ENCODE data around the gene PRDM16.

GRCh38 chr1:3359756-3360440 lies 290.9 kb downstream of the PRDM16 start:
- TF ChIP-seq, protein P1, sequence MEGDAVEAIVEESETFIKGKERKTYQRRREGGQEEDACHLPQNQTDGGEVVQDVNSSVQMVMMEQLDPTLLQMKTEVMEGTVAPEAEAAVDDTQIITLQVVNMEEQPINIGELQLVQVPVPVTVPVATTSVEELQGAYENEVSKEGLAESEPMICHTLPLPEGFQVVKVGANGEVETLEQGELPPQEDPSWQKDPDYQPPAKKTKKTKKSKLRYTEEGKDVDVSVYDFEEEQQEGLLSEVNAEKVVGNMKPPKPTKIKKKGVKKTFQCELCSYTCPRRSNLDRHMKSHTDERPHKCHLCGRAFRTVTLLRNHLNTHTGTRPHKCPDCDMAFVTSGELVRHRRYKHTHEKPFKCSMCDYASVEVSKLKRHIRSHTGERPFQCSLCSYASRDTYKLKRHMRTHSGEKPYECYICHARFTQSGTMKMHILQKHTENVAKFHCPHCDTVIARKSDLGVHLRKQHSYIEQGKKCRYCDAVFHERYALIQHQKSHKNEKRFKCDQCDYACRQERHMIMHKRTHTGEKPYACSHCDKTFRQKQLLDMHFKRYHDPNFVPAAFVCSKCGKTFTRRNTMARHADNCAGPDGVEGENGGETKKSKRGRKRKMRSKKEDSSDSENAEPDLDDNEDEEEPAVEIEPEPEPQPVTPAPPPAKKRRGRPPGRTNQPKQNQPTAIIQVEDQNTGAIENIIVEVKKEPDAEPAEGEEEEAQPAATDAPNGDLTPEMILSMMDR (conservative IDR thresholded peaks at IDR 0.05; ENCODE audit: low read length) = no peak
- TF ChIP-seq EZH2phosphoT487 (IDR thresholded peaks at IDR 0.05; ENCODE audit: borderline replicate concordance) = no peak
